Fibroblast of skin of right quadriceps (primary cell): ENCODE measurements around the gene WAS.

Experiments
- DNase-seq: peaks from one replicate; pipeline ENCODE4 v3.0.0-alpha.2; 2013

The WAS gene

GRCh38 chrX:48714573-48714972 is 31.0 kb downstream of the WAS start:
- no peak for DNase-seq

GRCh38 chrX:48715072-48715471 is 31.5 kb downstream of the WAS start:
- DNase-seq = peak; percentile 52

GRCh38 chrX:48715876-48716502 is 32.4 kb downstream of the WAS start:
- no peak for DNase-seq

DNA sequence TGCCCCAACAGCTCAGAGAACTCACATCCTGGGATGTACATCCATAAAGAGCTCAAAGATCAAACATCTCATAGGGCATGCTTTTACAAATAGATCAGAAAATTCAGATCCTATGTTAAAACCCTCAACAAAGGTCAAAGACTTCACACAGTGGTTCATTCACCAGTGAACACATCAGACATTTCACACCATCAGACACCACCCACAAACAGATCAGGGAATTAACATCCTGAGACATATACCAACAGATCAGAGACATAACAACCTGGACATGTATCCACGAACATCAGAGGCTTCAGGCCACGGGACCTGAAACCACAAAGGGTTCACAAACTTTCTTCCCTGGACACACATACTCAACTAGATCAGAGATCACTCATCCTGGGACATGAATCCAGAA is 36.4 kb downstream of the WAS start:
- no peak for DNase-seq

DNA sequence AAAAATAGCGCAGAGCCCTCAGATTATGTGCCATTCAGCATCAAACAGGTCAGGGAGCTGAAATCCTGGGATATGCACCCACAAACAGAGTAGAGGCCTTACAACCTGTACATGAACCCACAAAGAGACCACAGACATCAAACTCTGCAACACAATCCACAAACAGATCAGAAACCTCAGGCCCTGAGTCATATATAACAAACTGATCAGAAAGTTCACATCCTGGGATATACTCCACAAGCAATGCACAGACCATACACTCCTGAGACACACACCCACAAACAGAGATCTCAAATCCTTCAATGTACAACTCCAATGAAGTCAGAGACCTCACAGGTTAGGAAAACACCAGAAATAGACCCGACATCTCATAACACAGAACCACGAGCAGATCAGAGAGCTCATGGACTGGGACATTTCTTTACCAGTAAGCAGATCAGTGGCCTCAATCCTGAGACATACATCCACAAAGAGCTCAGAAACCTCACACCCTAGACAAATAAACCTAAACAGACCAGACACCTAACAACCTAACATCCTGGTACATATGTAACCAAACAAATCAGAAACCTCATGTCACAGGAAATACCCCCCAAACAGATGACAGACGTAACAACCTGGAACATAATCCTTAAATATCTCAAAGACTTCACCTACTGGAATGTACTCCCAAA is 37.1 kb downstream of the WAS start:
- DNase-seq = no peak

DNA sequence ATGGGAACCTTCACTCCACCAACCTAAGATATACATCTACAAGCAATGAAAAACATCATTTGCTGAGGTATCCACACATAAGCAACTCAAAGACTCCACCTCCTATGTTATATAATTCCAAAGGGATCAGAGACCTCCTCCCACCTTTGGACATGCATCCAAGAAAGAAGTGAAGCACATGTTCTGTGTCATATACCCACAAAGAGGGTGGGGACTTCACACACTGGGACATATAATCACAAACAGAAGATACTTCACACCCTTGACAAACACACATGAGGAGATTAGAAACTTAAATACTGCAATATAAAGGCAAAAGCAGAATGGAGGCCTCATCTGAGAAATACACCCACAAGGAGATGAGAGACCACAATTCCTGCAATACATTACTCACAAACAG is 38.3 kb downstream of the WAS start:
- no peak for DNase-seq

GRCh38 chrX:48726596-48726995 is 43.0 kb downstream of the WAS start:
- DNase-seq = no peak

GRCh38 chrX:48728653-48729052 is 45.1 kb downstream of the WAS start:
- no peak for DNase-seq

GRCh38 chrX:48736303-48736702 is 52.7 kb downstream of the WAS start:
- no peak for DNase-seq

DNA sequence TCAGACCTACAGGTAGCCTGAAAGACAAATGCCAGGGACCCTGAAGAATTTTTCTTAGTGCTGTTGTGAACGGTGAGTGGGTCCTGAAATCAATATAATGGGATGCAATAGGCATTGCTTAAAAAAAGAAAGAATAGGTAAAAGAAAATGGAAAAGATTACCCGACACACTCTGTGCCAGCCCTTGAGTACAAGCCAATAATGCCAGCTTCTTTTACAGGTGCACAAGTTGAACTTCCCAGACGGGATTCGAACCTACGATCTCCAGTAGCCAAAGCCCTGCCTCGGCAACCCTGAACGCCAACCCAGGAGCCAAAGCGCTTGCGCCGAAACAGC is 53.2 kb downstream of the WAS start:
- DNase-seq = no peak

- peak; percentile 97 for DNase-seq
Measured at GRCh38 chrX:48737213-48737938, 53.8 kb downstream of the WAS start.

- no peak for DNase-seq
Measured at GRCh38 chrX:48737940-48738339, 54.3 kb downstream of the WAS start.
